K562 (cell line): ENCODE data around the gene KRTAP5-6. TPM values are rescaled to one million over a fixed set of nuclear protein-coding genes. Genes with fewer than 3 reads are reported as not detected.

Source experiments
- ATAC-seq: fragments of 200-7000 bp; cut with Tn5 transposase; 3 replicates; pipeline ENCODE4 v1.9.1; 2020; ENCODE audit warnings: moderate library complexity
- BruUV-seq: library from RNA; stranded (reverse); fragments of 400-500 nt; replicated peaks from 2 replicates; lab custom pipeline; 2021; lab: Mats Ljungman, UMichigan
- CTCF ChIA-PET: fragments of 300-600 bp; formaldehyde crosslinking; extraction: SDS; loops from one replicate; lab custom pipeline; 2021; ENCODE audit warnings: low intra/inter-chr PET ratio; lab: Yijun Ruan, JAX
- POLR2A ChIA-PET: fragments of 300-600, 350-650 bp; sonication (Branson Sonifier 250); formaldehyde crosslinking; extraction: SDS; loops from one replicate; lab custom pipeline; 2021; ENCODE audit warnings: antibody characterized with exemption, inconsistent platforms; lab: Yijun Ruan, JAX
- DNase-seq, 4 experiments: peaks; one replicate each; pipeline versions ENCODE4 v3.0.0 to v3.0.0-alpha.2; 2011 to 2018; ENCODE audit warnings: low spot score in 3 of 4, mixed read lengths in 3 of 4; ENCODE audit errors: extremely low read depth in 1 of 4
- FAIRE-seq: peaks from 2 replicates; lab custom pipeline; 2011; peaks lifted over from hg19 to GRCh38; lab: Jason Lieb, UNC
- H2AFZ ChIP-seq: 2 replicates; pipeline ENCODE4 v1.6.0; 2011; ENCODE audit warnings: low read depth, low read length, control low read depth, inconsistent platforms
- H3K27ac ChIP-seq: fragments of 200-600 bp; 3 replicates; pipeline ENCODE4 v1.8.0; 2011; ENCODE audit warnings: low read depth, mild to moderate bottlenecking, control low read depth, inconsistent platforms, low read length, moderate library complexity, mixed read lengths; ENCODE audit errors: extremely low read depth
- H3K27me3 ChIP-seq, 2 experiments: fragments of 300-600 bp in 1 of 2; 2 replicates in 1 of 2; 3 replicates in 1 of 2; pipeline versions ENCODE4 v1.6.0 to v1.8.0; 2011; ENCODE audit warnings: inconsistent platforms in 2 of 2, low read length in 2 of 2, mild to moderate bottlenecking in 1 of 2, mixed read lengths in 1 of 2, moderate library complexity in 1 of 2; ENCODE audit not compliant: control insufficient read depth in 2 of 2, insufficient read depth in 2 of 2
- H3K36me3 ChIP-seq: fragments of 300-600 bp; 3 replicates; pipeline ENCODE4 v1.8.0; 2011; ENCODE audit warnings: mild to moderate bottlenecking, low read length, inconsistent platforms; ENCODE audit not compliant: control insufficient read depth, insufficient read depth
- H3K4me1 ChIP-seq, 2 experiments: fragments of 200-600 bp in 1 of 2; replicated peaks in 1 of 2; 2 replicates in 1 of 2; 3 replicates in 1 of 2; pipeline versions ENCODE4 v1.5.1 to v1.8.0; 2011; ENCODE audit warnings: inconsistent platforms in 2 of 2, low read length in 2 of 2, mild to moderate bottlenecking in 1 of 2, mixed read lengths in 1 of 2, moderate library complexity in 1 of 2; ENCODE audit not compliant: control insufficient read depth in 2 of 2, insufficient read depth in 2 of 2
- H3K4me2 ChIP-seq: 2 replicates; pipeline ENCODE4 v1.6.1; 2011; ENCODE audit warnings: low read length, control low read depth, inconsistent platforms, mixed read lengths; ENCODE audit not compliant: insufficient read depth
- H3K4me3 ChIP-seq: fragments of 200-600 bp; sonication (generic), shearing (Covaris generic); 2 replicates; pipeline ENCODE4 v1.5.1; 2016; ENCODE audit warnings: control low read depth, inconsistent platforms
- H3K79me2 ChIP-seq: fragments of 200-600 bp; 3 replicates; pipeline ENCODE4 v1.8.0; 2011; ENCODE audit warnings: low read length, inconsistent platforms; ENCODE audit not compliant: control insufficient read depth, insufficient read depth
- H3K9ac ChIP-seq, 2 experiments: 2 replicates each; pipeline versions ENCODE4 v1.6.0 to v1.6.1; 2011; ENCODE audit warnings: low read depth in 2 of 2, low read length in 2 of 2, control low read depth in 1 of 2, inconsistent platforms in 1 of 2, mild to moderate bottlenecking in 1 of 2, mixed read lengths in 1 of 2; ENCODE audit not compliant: insufficient read depth in 1 of 2
- H3K9me1 ChIP-seq: one replicate; pipeline ENCODE4 v1.6.0; 2011; ENCODE audit warnings: inconsistent platforms, mild to moderate bottlenecking, low read length, moderate library complexity; ENCODE audit not compliant: control insufficient read depth, insufficient read depth
- H3K9me3 ChIP-seq: replicated peaks from 2 replicates; pipeline ENCODE4 v1.5.1; 2011; ENCODE audit warnings: low read depth, low read length, inconsistent platforms; ENCODE audit not compliant: control insufficient read depth, insufficient read depth
- H4K20me1 ChIP-seq: replicated peaks from 2 replicates; pipeline ENCODE4 v1.6.1; 2011; ENCODE audit warnings: low read length, inconsistent platforms, mixed read lengths; ENCODE audit not compliant: control insufficient read depth, insufficient read depth
- ARID3B ChIP-seq: fragments of 250-450 bp; sonication (Bioruptor Pico); IDR thresholded peaks from 2 replicates; pipeline ENCODE4 v1.4.0; 2020; ENCODE audit warnings: borderline replicate concordance
- CCAR2 ChIP-seq: fragments of 200-400 bp; formaldehyde crosslinking; IDR thresholded peaks from 2 replicates; pipeline ENCODE4 v1.6.1; 2017; ENCODE audit warnings: mild to moderate bottlenecking, low read depth, low read length
- CTCF ChIP-seq, 3 experiments: IDR thresholded peaks in 2 of 3; conservative IDR thresholded peaks in 1 of 3; 2 replicates each; pipeline ENCODE4 v1.5.1; 2011 to 2012; ENCODE audit warnings: low read length in 3 of 3, mild to moderate bottlenecking in 3 of 3, control low read depth in 2 of 3, improper control_type of control experiment in 1 of 3, inconsistent platforms in 1 of 3, low read depth in 1 of 3, mixed read lengths in 1 of 3, moderate library complexity in 1 of 3; ENCODE audit not compliant: insufficient read depth in 2 of 3
- GABPB2 ChIP-seq: fragments of 250-450 bp; sonication (Bioruptor Pico); conservative IDR thresholded peaks from 2 replicates; pipeline ENCODE4 v1.5.1; 2021; ENCODE audit warnings: mild to moderate bottlenecking
- MTA2 ChIP-seq: fragments of 450-650 bp; IDR thresholded peaks from 2 replicates; pipeline ENCODE4 v1.6.1; 2016; ENCODE audit warnings: low read depth
- PPARD ChIP-seq: fragments of 250-450 bp; sonication (Bioruptor Pico); IDR thresholded peaks from 2 replicates; pipeline ENCODE4 v1.8.0; 2022; ENCODE audit warnings: inconsistent platforms, mild to moderate bottlenecking, moderate library complexity
- WGBS: fragments of 100-300 bp; shearing (Covaris generic); methylation state at CpG from one replicate; pipeline ENCODE4 v1.1.6; 2016; ENCODE audit warnings: low coverage, mixed read lengths; ENCODE audit not compliant: insufficient coverage; ENCODE audit errors: missing lambda C conversion rate; 5-methylcytosine and 5-hydroxymethylcytosine counted together
- in situ Hi-C: fragments of 300-500 bp; cut with MboI; formaldehyde crosslinking; loops from 4 replicates; pipeline ENCODE4 v1.15.0; 2018; ENCODE audit warnings: inconsistent platforms, mixed read lengths
- intact Hi-C: fragments of 100-400 bp; cut with micrococcal nuclease; formaldehyde crosslinking; loops from 2 replicates; pipeline ENCODE4 v1.14.2; 2022
- polyA plus RNA-seq, 8 experiments: library from polyadenylated mRNA; depleted of rRNA in 4 of 8; stranded (reverse) in 5 of 8; unstranded in 3 of 8; fragments of >200 nt; fragmentation: Nextera tagmentation in 2 of 8; fragmentation: Illumina TruSeq in 1 of 8; extraction: Ambion mirVana in 2 of 8; extraction: Trizol in 1 of 8; gene quantifications; 2 replicates each; pipeline versions ENCODE4 v1.2.1 to v1.2.3, GENCODE V29; 2011 to 2014; ENCODE audit warnings: inconsistent platforms in 1 of 8, missing spikeins in 1 of 8
- total RNA-seq, 7 experiments: library from RNA; depleted of rRNA in 6 of 7; stranded (reverse); fragments of >200 nt in 6 of 7; fragmentation: Illumina TruSeq in 2 of 7; extraction: Trizol in 2 of 7; gene quantifications; 2 replicates each; pipeline versions ENCODE4 v1.2.1 to v1.2.3, GENCODE V29; 2011 to 2021; ENCODE audit warnings: low replicate concordance in 1 of 7

KRTAP5-6 gene
- total and polyA plus RNA-seq, 9 of the 15 experiments (the other 6 are each of a cell fraction or from before 2014, with no cell fraction given), result not detected

- Histone ChIP-seq H3K27ac (no peak overlapping the region), H3K9ac (no peak overlapping the region; a peak in 1 of 4 replicates), H3K4me1 (peaks cover 0 to 16% of the 10 kb centered on the region in 2 experiments; a peak in 2 of 5 replicates), H4K20me1 (peaks cover 5% of the 10 kb centered on the region; the same call in 1 of the 2 replicates), H3K27me3 (peaks cover 7 to 59% of the 10 kb centered on the region in 2 experiments; a peak in 3 of 5 replicates)
- ChIA-PET CTCF (interaction anchor here (3.4 kb wide), 2 partner anchors 141 to 311 kb away, joined by 25 to 77 read pairs; partner anchors contain the start of gene SYT8), POLR2A (interaction anchor here (0.5 to 1.2 kb wide), 3 partner anchors 12 to 205 kb away, joined by 3 to 4 read pairs (median 4); no protein-coding TSS in a partner anchor)
- intact Hi-C loops, result loop anchor here (5.0 kb wide), 2 partner anchors 39 to 186 kb away; no protein-coding TSS in a partner anchor
- no peak for FAIRE-seq
- no peak for ATAC-seq
- no peak for DNase-seq
- TF ChIP-seq MTA2 (no peak), ARID3B (CRISPR knock-in tag) (no peak), CTCF (IDR thresholded peaks at IDR 0.05 in 2 of 3, conservative IDR thresholded peaks at IDR 0.05 in 1 of 3; ENCODE audit: insufficient read depth in 2 of 3, low read depth in 1 of 3, low read length in 3 of 3) (peak in 2 of 3 experiments; percentile 24 to 45; a peak in 2 of 6 replicates), PPARD (CRISPR knock-in tag) (no peak), CCAR2 (no peak), GABPB2 (CRISPR knock-in tag) (no peak)
- TF ChIP-seq, all 486 proteins: peak for 1
- no peak overlapping the region for H2AFZ ChIP-seq
- no peaks in the 10 kb centered on the region for H3K36me3 ChIP-seq
- in situ Hi-C loops, result loop anchor here (5.0 to 25.0 kb wide), 3 partner anchors 34 to 464 kb away; no protein-coding TSS in a partner anchor
- no peaks in the 10 kb centered on the region for H3K79me2 ChIP-seq
- no peaks in the 10 kb centered on the region for H3K9me3 ChIP-seq
- under 1% methylated on average over 13 of the region's 16 CpGs for WGBS
- no TSS peak for BruUV-seq
- H3K4me2 ChIP-seq, result no peak overlapping the region
- H3K9me1 ChIP-seq, result no peaks in the 10 kb centered on the region
- no peak overlapping the region for H3K4me3 ChIP-seq
These were observed 5.7 kb upstream of the KRTAP5-6 start for GRCh38 chr11:1691026-1691877.
